OCI-LY7 (cell line): ENCODE results near the gene RXRA. TPM values are rescaled to one million over a fixed set of nuclear protein-coding genes. Genes with fewer than 3 reads are reported as not detected.

Experiments
- BruUV-seq: library from RNA; stranded (reverse); fragments of 400-500 nt; replicated peaks from 2 replicates; lab custom pipeline; 2021; lab: Mats Ljungman, UMichigan
- CTCF ChIA-PET: fragments of 300-600 bp; sonication (Branson Sonifier 250); formaldehyde crosslinking; loops from one replicate; lab custom pipeline; 2022; ENCODE audit warnings: antibody characterized with exemption; ENCODE audit not compliant: unreplicated experiment; lab: Charles Lee
- POLR2A ChIA-PET: fragments of 300-600 bp; sonication (Branson Sonifier 250); formaldehyde crosslinking; loops from one replicate; lab custom pipeline; 2022; ENCODE audit warnings: antibody characterized with exemption; lab: Charles Lee
- DNase-seq: peaks from one replicate; pipeline ENCODE4 v3.0.0-alpha.2; 2015; ENCODE audit warnings: low spot score
- H2AFZ ChIP-seq: fragments of 200-600 bp; sonication (generic), shearing (Covaris generic); 2 replicates; pipeline ENCODE4 v1.6.1; 2014; ENCODE audit warnings: mild to moderate bottlenecking, antibody characterized with exemption, low read length, moderate library complexity
- H3K27ac ChIP-seq: fragments of 200-600 bp; sonication (generic); 2 replicates; pipeline ENCODE4 v1.5.1; 2014; ENCODE audit warnings: mixed run types, low read depth, mild to moderate bottlenecking, moderate library complexity, low read length, inconsistent platforms; ENCODE audit not compliant: poor library complexity, severe bottlenecking
- H3K36me3 ChIP-seq: fragments of 200-600 bp; sonication (generic); 2 replicates; pipeline ENCODE4 v1.6.1; 2014; ENCODE audit warnings: mild to moderate bottlenecking, antibody characterized with exemption, low read length, moderate library complexity, mixed read lengths; ENCODE audit not compliant: insufficient read depth
- H3K4me1 ChIP-seq: fragments of 200-600 bp; sonication (generic); 2 replicates; pipeline ENCODE4 v1.5.1; 2014; ENCODE audit warnings: mild to moderate bottlenecking, low read length; ENCODE audit not compliant: insufficient read depth, poor library complexity, severe bottlenecking
- H3K4me2 ChIP-seq: fragments of 200-600 bp; sonication (generic); 2 replicates; pipeline ENCODE4 v1.6.1; 2014; ENCODE audit warnings: mild to moderate bottlenecking, low read length
- H3K4me3 ChIP-seq: fragments of 200-600 bp; sonication (generic); 2 replicates; pipeline ENCODE4 v1.5.1; 2014; ENCODE audit warnings: mild to moderate bottlenecking, low read depth, low read length; ENCODE audit not compliant: poor library complexity, severe bottlenecking
- H3K79me2 ChIP-seq: fragments of 200-600 bp; sonication (generic); 2 replicates; pipeline ENCODE4 v1.6.1; 2016; ENCODE audit warnings: low read depth, mild to moderate bottlenecking, low read length, moderate library complexity, mixed read lengths; ENCODE audit not compliant: insufficient read depth
- H3K9me2 ChIP-seq: fragments of 200-600 bp; sonication (generic); 2 replicates; pipeline ENCODE4 v1.6.1; 2016; ENCODE audit warnings: mild to moderate bottlenecking, low read length, mixed read lengths; ENCODE audit not compliant: insufficient read depth
- H3K9me3 ChIP-seq: fragments of 200-600 bp; sonication (generic); 2 replicates; pipeline ENCODE4 v1.6.1; 2014; ENCODE audit warnings: mild to moderate bottlenecking, mixed run types, low read length, mixed read lengths
- H4K20me1 ChIP-seq: fragments of 200-600 bp; sonication (generic); 2 replicates; pipeline ENCODE4 v1.6.1; 2014; ENCODE audit warnings: mild to moderate bottlenecking, antibody characterized with exemption, low read length, moderate library complexity, mixed read lengths; ENCODE audit not compliant: insufficient read depth
- EZH2phosphoT487 ChIP-seq: fragments of 200-600 bp; sonication (generic); IDR thresholded peaks from 2 replicates; pipeline ENCODE4 v1.6.1; 2018; ENCODE audit warnings: low read depth, borderline replicate concordance, mild to moderate bottlenecking, mixed run types, antibody characterized with exemption, low read length, moderate library complexity, mixed read lengths
- intact Hi-C: fragments of 100-400 bp; cut with micrococcal nuclease; formaldehyde crosslinking; loops from one replicate; pipeline ENCODE4 v1.10.0; 2022; ENCODE audit not compliant: unreplicated experiment
- total RNA-seq, 2 experiments: library from RNA; depleted of rRNA in 1 of 2; stranded (reverse); fragments of >200 nt in 1 of 2; shearing (Covaris generic) in 1 of 2; gene quantifications; 2 replicates each; pipeline ENCODE4 v1.2.3, GENCODE V29; 2014 to 2022
- TF ChIP-seq, protein P1 (sequence below): fragments of 200-600 bp; sonication (generic); conservative IDR thresholded peaks from 2 replicates; pipeline ENCODE4 v1.5.1; 2014; ENCODE audit warnings: mild to moderate bottlenecking, antibody characterized with exemption, low read length, moderate library complexity, mixed read lengths

RXRA gene
- total RNA-seq, 2 experiments from 2014 or later, result 0.25 to 0.40 TPM

DNA sequence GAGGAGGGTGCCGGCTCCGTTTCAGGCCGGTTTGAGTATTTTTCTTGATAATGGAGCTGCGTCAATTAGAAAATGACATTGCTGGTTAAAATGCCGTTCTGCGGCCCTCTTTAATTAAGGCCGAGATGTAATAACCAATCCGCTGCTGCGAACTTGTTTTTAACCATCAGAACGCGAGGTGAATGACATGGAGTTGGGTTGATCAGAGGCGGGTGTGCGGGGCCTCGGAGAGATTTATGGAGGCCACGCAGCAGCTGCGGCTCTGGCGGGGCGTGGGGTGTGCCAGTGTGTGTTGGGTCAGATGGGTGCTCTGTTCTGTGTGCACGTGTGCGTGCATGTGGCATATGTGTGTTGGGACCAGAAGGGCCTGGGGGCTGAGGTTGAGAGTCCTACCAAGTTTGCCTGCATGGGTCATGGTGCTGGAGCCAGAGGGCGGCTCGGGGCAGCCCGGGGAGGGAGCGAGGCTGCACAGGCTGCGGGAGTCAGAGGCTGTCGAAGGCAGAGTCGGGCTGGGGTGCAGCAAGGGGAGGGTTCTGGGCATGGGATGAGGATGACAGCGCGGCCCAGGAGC is 25.4 kb downstream of the RXRA start:
- ChIA-PET CTCF (no interaction called here), POLR2A (interaction anchor here (0.7 kb wide), 1 partner anchor 13 kb away, joined by 3 read pairs; no protein-coding TSS in a partner anchor)
- Histone ChIP-seq H2AFZ (no peak overlapping the region), H3K4me1 (no peaks in the 10 kb centered on the region), H3K4me3 (no peak overlapping the region), H3K27ac (no peak overlapping the region), H3K9me2 (no peaks in the 10 kb centered on the region), H3K79me2 (no peaks in the 10 kb centered on the region), H3K4me2 (no peak overlapping the region), H3K9me3 (no peaks in the 10 kb centered on the region), H4K20me1 (no peaks in the 10 kb centered on the region), H3K36me3 (no peaks in the 10 kb centered on the region)
- no peak for TF ChIP-seq EZH2phosphoT487
- TF ChIP-seq, protein P1, sequence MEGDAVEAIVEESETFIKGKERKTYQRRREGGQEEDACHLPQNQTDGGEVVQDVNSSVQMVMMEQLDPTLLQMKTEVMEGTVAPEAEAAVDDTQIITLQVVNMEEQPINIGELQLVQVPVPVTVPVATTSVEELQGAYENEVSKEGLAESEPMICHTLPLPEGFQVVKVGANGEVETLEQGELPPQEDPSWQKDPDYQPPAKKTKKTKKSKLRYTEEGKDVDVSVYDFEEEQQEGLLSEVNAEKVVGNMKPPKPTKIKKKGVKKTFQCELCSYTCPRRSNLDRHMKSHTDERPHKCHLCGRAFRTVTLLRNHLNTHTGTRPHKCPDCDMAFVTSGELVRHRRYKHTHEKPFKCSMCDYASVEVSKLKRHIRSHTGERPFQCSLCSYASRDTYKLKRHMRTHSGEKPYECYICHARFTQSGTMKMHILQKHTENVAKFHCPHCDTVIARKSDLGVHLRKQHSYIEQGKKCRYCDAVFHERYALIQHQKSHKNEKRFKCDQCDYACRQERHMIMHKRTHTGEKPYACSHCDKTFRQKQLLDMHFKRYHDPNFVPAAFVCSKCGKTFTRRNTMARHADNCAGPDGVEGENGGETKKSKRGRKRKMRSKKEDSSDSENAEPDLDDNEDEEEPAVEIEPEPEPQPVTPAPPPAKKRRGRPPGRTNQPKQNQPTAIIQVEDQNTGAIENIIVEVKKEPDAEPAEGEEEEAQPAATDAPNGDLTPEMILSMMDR, result no peak
- no TSS peak for BruUV-seq
- intact Hi-C loops, result no loop called here
- DNase-seq, result no peak

DNA sequence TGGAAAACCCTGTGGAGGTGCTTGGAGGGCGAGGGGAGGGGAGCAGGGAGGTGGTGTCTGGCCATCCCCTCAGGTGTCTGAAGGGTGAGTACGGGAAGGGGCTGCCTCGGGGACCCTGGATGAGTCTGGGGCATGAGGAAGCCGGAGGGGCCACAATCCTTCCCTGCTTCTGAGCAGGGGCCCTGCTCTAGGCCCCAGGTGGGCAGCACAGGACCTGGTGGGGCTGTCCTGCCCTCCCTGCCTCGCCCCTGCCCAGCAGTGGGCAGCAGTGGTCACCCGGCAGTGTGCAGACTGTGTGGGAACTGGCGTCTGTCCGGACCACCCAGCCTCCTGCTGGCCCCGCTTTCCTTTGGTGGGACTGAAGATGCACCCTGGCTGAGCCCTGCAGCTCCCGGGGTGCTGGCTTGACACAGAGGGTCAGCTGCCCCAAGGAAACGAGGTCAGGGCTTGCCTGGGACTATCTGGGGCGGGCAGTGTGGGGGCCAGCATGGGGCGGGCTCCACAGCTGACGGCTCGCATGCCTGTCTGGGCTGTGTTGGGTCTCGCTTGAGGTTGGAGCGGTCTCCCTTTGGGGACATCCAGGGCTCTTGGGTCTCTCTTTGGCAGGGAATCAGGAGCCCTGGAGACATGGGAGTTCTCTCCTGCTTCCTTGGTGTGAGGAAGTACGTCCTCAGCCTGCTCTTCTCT is 26.1 kb downstream of the RXRA start:
- intact Hi-C loops, result no loop called here
- ChIA-PET POLR2A (no interaction called here), CTCF (no interaction called here)
- TF ChIP-seq, protein P1, result no peak
- no peak for TF ChIP-seq EZH2phosphoT487
- no peaks in the 10 kb centered on the region for H4K20me1 ChIP-seq
- H3K4me3 ChIP-seq, result no peak overlapping the region
- no TSS peak for BruUV-seq
- H3K79me2 ChIP-seq, result no peaks in the 10 kb centered on the region
- no peaks in the 10 kb centered on the region for H3K4me1 ChIP-seq
- DNase-seq, result no peak
- H3K27ac ChIP-seq, result no peak overlapping the region
- H3K9me3 ChIP-seq, result no peaks in the 10 kb centered on the region
- H2AFZ ChIP-seq, result no peak overlapping the region
- H3K4me2 ChIP-seq, result no peak overlapping the region
- no peaks in the 10 kb centered on the region for H3K9me2 ChIP-seq
- H3K36me3 ChIP-seq, result no peaks in the 10 kb centered on the region

DNA sequence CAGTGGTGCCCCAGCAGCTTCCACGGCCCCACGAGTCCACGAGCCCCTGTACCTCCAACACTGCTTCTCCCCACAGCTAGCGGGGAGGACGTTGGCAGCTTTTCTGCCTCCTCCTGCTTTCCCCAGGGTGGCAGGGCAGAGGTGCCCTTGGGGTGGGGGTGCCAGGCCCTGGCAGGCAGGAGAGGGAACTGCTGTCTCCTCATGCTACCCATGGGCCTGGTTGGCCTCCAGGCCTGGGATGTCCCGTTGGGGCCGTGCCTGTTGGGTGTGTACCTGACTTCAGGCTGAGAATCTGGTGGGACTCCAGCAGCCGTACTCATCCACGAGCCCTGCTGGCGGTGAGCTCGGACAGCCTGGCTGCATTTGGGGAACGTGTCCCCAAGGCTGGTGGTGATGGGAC is 27.3 kb downstream of the RXRA start:
- BruUV-seq, result no TSS peak
- no peak overlapping the region for H2AFZ ChIP-seq
- no peaks in the 10 kb centered on the region for H3K36me3 ChIP-seq
- no peak for TF ChIP-seq EZH2phosphoT487
- TF ChIP-seq, protein P1, result no peak
- ChIA-PET CTCF (no interaction called here), POLR2A (no interaction called here)
- H3K9me2 ChIP-seq, result no peaks in the 10 kb centered on the region
- intact Hi-C loops, result no loop called here
- H3K4me1 ChIP-seq, result no peaks in the 10 kb centered on the region
- no peak overlapping the region for H3K4me3 ChIP-seq
- H3K79me2 ChIP-seq, result no peaks in the 10 kb centered on the region
- no peak overlapping the region for H3K27ac ChIP-seq
- no peak overlapping the region for H3K4me2 ChIP-seq
- H3K9me3 ChIP-seq, result no peaks in the 10 kb centered on the region
- H4K20me1 ChIP-seq, result no peaks in the 10 kb centered on the region
- DNase-seq, result no peak
